AG09309 (cell line): ENCODE measurements around the gene AUH.

Experiments
- DNase-seq: peaks from one replicate; pipeline ENCODE4 v3.0.0-alpha.2; 2010; ENCODE audit warnings: low read depth
- H3K4me3 ChIP-seq: 2 replicates; pipeline ENCODE4 v1.5.1; 2011; ENCODE audit warnings: mild to moderate bottlenecking, low read depth, low read length, moderate library complexity; ENCODE audit not compliant: control insufficient read depth
- CTCF ChIP-seq: IDR thresholded peaks from 2 replicates; pipeline ENCODE4 v1.5.1; 2011; ENCODE audit warnings: mild to moderate bottlenecking, low read depth, low read length, inconsistent platforms; ENCODE audit not compliant: insufficient read depth, control insufficient read depth; ENCODE audit errors: missing control alignments

Gene AUH

GRCh38 chr9:91349115-91349555 is 12.6 kb downstream of the AUH start:
- TF ChIP-seq CTCF: no peak
- H3K4me3 ChIP-seq: no peak overlapping the region
- no peak for DNase-seq

- no peak for DNase-seq
- no peak for TF ChIP-seq CTCF
- no peak overlapping the region for H3K4me3 ChIP-seq
Observed at GRCh38 chr9:91348191-91348807, 13.4 kb downstream of the AUH start.

GRCh38 chr9:91347377-91347776 is 14.3 kb downstream of the AUH start:
- no peak overlapping the region for H3K4me3 ChIP-seq
- DNase-seq: no peak
- TF ChIP-seq CTCF: no peak

DNA sequence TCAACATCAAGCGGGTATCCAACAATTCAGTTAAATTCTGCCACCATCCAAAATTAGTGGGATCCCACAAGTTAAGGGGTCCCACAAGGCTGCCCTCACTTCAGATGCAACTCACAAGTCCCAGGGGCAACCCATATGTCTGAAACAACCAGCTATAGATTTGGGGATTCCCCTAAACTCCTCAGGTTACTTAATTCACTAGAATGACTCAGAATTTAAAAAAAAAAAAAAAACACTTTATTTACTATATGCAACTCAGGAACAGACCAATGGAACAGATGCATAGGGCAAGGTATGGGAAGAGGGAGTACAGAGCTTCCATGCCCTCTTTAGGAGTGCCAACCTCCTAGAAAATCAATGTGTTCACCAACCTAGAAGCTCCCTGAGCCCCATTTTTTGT is 15.1 kb downstream of the AUH start:
- no peak for DNase-seq
- TF ChIP-seq CTCF: no peak

DNA sequence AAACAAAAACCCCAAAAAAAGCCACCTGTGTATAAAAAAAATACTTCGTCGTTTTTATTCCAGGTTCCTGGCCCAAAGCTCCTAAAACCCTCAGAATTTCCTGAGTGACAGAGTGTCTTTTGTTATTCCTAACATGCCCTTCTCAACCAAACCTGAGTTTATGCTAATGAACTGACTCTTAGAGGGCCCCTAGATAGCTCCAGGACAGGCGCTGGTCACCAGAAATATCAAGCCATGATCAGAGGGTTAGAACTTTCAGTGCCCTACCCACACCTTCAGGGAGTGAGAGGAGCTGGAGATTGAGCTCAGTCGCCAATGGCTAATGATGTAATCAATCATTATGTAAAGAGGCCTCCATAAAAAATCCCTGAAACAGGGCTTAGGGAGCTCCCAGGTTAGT is 15.7 kb downstream of the AUH start:
- no peak for TF ChIP-seq CTCF
- DNase-seq: no peak
- H3K4me3 ChIP-seq: no peak overlapping the region

More for the DNA sequence above, 15.1 kb downstream of the AUH start:
- H3K4me3 ChIP-seq: no peak overlapping the region

- no peak for TF ChIP-seq CTCF
- DNase-seq: no peak
- no peak overlapping the region for H3K4me3 ChIP-seq
Observed at GRCh38 chr9:91342575-91342974, 19.1 kb downstream of the AUH start.
